Measurements from ENCODE around the gene EDAR.

EDAR gene

GRCh38 chr2:109000738-109001137 lies 11.7 kb upstream of the EDAR start:
- DNase-seq = no peak

GRCh38 chr2:108998911-108999310 lies 9.9 kb upstream of the EDAR start:
- DNase-seq = peak; percentile 15

GRCh38 chr2:108994178-108994577 lies 5.2 kb upstream of the EDAR start:
- DNase-seq = no peak

- no peak for DNase-seq
These were observed 4.3 kb upstream of the EDAR start for GRCh38 chr2:108993095-108993937.

GRCh38 chr2:108988076-108988795 lies 784 bp downstream of the EDAR start:
- no peak for DNase-seq

GRCh38 chr2:108986916-108987510 lies 2.0 kb downstream of the EDAR start:
- no peak for DNase-seq

GRCh38 chr2:108983610-108984009 lies 5.4 kb downstream of the EDAR start:
- no peak for DNase-seq

GRCh38 chr2:108983061-108983460 lies 6.0 kb downstream of the EDAR start:
- DNase-seq = no peak

- DNase-seq = no peak
These were observed 6.8 kb downstream of the EDAR start for GRCh38 chr2:108982259-108982679.

- DNase-seq = no peak
These were observed 7.2 kb downstream of the EDAR start for GRCh38 chr2:108981846-108982245.

GRCh38 chr2:108980076-108980475 lies 8.9 kb downstream of the EDAR start:
- DNase-seq = no peak

- no peak for DNase-seq
These were observed 9.6 kb downstream of the EDAR start for GRCh38 chr2:108979461-108979860.

- peak; percentile 6 for DNase-seq
These were observed 10.3 kb downstream of the EDAR start for GRCh38 chr2:108978709-108979111.

GRCh38 chr2:108975613-108976435 lies 13.2 kb downstream of the EDAR start:
- DNase-seq = no peak

GRCh38 chr2:108974674-108975073 lies 14.3 kb downstream of the EDAR start:
- no peak for DNase-seq

GRCh38 chr2:108972663-108973062 lies 16.4 kb downstream of the EDAR start:
- no peak for DNase-seq

- DNase-seq = no peak
These were observed 17.1 kb downstream of the EDAR start for GRCh38 chr2:108971661-108972566.

- no peak for DNase-seq
These were observed 18.7 kb downstream of the EDAR start for GRCh38 chr2:108970369-108970768.

GRCh38 chr2:108969856-108970255 lies 19.2 kb downstream of the EDAR start:
- DNase-seq = no peak

GRCh38 chr2:108968619-108969018 lies 20.4 kb downstream of the EDAR start:
- DNase-seq = no peak

GRCh38 chr2:108967757-108968156 lies 21.3 kb downstream of the EDAR start:
- no peak for DNase-seq

All from fibroblast of skin of right quadriceps (primary cell).